Measurements from ENCODE around the gene FBLIM1.

GRCh38 chr1:15731735-15732685 lies 26.6 kb upstream of the FBLIM1 start:
- TF ChIP-seq CTCF (IDR thresholded peaks at IDR 0.05) (no peak), POLR2A (IDR thresholded peaks at IDR 0.05) (no peak)

Measured in thyroid gland (tissue), 4 donors.